GM18519 (cell line): ENCODE data around the gene GAGE12C.
"Not testable (repeated sequence)": the region's sequence is repeated elsewhere in the genome, so short reads cannot be mapped to it uniquely, and the experiment has no call there.

Experiments used
- ATAC-seq: cut with Tn5 transposase; IDR thresholded peaks from one replicate; pipeline ENCODE4 v1.9.1; 2021; ENCODE audit warnings: mild to moderate bottlenecking, moderate library complexity; ENCODE audit not compliant: unreplicated experiment, low FRiP score

The GAGE12C gene

GRCh38 chrX:49531877-49532276 is at the start of gene GAGE12C:
Gene GAGE12C, plus strand, starts transcription at chrX:49532177. Its CDS starts 1,155 bp downstream, at chrX:49533332.
- not testable (repeated sequence) for ATAC-seq

- not testable (repeated sequence) for ATAC-seq
Observed at GRCh38 chrX:49541433-49541832, 9.5 kb downstream of the GAGE12C start, which contains the start of gene GAGE12D. Gene GAGE12D, plus strand, starts transcription at chrX:49541733. Its CDS starts 1,155 bp downstream, at chrX:49542888.

- ATAC-seq: not testable (repeated sequence)
Observed at GRCh38 chrX:49550989-49551388, 19.0 kb downstream of the GAGE12C start, which contains the start of gene GAGE12E. Gene GAGE12E, plus strand, starts transcription at chrX:49551289. Its CDS starts 1,155 bp downstream, at chrX:49552444.

GRCh38 chrX:49560542-49560941 is 28.6 kb downstream of the GAGE12C start, which contains the start of gene GAGE12F:
Gene GAGE12F, plus strand, starts transcription at chrX:49560842. Its CDS starts 1,155 bp downstream, at chrX:49561997.
- ATAC-seq: not testable (repeated sequence)

- ATAC-seq: not testable (repeated sequence)
Observed at GRCh38 chrX:49568728-49569127, 36.8 kb downstream of the GAGE12C start.

- not testable (repeated sequence) for ATAC-seq
Observed at GRCh38 chrX:49569152-49569551, 37.2 kb downstream of the GAGE12C start.

- not testable (repeated sequence) for ATAC-seq
Observed at GRCh38 chrX:49570100-49570499, 38.1 kb downstream of the GAGE12C start, which contains the start of gene GAGE12G. Gene GAGE12G, plus strand, starts transcription at chrX:49570400. Its CDS starts 1,155 bp downstream, at chrX:49571555.

GRCh38 chrX:49579649-49580048 is 47.7 kb downstream of the GAGE12C start, which contains the start of gene GAGE12H:
Gene GAGE12H, plus strand, starts transcription at chrX:49579949. Its CDS starts 1,155 bp downstream, at chrX:49581104.
- not testable (repeated sequence) for ATAC-seq
